NCI-H774 (cell line): ENCODE measurements around the gene SDK2.

Experiments used
- DNase-seq: peaks from one replicate; lab custom pipeline; 2025; lab: John Stamatoyannopoulos, UW

Gene SDK2

GRCh38 chr17:73634629-73635028, 9.6 kb downstream of the SDK2 start:
- DNase-seq, result peak; percentile 56

DNA sequence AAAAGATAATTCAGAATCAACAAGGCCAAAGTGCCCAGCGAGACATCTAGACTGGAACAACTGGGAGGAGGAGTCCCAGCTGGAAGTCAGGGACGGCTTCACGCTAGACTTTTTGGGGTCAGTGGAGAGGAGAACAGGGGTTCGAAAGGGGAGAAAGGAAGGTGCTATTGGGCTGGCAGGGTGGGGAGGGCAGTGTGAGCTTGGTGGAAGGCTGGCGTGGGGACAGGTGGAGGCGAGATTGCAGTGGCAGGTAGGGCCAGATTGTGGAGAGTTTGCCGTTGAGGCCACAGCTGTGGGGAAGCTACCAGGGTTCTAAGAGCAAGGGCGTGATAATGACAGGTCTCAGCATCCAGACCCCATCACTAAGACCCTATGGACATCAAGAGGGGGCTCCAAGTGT, 10.5 kb downstream of the SDK2 start:
- DNase-seq, result no peak

DNA sequence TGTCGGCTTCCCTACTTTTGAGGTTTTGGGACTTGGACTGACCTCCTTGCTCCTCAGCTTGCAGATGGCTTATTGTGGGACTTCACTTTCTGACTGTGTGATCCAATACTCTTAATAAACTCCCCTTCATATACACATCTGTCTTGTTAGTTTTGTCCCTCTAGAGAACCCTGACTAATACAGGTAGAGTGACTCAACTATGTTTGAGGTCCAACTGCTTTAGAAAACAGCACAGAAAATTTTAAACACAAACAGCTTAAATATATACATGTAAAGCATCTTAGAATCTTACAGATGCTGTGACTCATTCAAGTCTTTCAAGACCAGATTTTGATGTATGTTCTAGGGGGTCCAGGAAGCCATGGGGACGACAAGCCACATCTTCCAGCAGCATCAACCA, 11.7 kb downstream of the SDK2 start:
- no peak for DNase-seq

DNA sequence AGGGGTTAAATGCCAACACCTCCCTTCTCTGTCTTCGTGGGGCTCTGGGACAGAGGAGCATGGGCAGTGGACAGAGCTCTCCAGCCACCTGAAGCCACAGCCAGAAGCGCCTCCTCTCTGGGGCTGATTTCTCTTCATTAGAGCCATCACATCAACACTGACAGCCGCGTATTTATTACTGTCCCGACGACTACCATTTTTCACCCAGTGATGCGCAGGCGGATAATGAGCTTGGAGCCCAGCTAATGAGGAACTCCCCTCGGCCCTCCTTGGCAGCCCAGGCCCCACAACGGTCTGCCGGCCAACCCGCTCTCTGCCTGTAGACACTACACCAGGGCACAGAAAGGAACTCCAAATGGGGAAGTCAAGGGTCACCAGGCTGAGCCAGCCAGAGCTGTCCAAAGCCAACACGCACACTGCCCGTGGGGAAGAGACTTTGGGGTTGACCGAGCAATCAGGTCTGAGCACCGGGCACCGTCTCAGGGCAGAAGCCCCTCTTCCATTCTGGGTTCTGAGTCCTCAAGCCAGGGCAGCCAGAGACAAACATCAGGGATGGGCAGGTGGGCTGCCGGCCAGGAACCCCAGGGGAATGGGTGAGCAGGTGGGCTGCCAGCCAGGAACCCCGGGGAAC, 13.2 kb downstream of the SDK2 start:
- DNase-seq, result no peak

GRCh38 chr17:73630531-73630930, 13.7 kb downstream of the SDK2 start:
- no peak for DNase-seq

- no peak for DNase-seq
Measured at GRCh38 chr17:73628642-73629552, 15.3 kb downstream of the SDK2 start.

DNA sequence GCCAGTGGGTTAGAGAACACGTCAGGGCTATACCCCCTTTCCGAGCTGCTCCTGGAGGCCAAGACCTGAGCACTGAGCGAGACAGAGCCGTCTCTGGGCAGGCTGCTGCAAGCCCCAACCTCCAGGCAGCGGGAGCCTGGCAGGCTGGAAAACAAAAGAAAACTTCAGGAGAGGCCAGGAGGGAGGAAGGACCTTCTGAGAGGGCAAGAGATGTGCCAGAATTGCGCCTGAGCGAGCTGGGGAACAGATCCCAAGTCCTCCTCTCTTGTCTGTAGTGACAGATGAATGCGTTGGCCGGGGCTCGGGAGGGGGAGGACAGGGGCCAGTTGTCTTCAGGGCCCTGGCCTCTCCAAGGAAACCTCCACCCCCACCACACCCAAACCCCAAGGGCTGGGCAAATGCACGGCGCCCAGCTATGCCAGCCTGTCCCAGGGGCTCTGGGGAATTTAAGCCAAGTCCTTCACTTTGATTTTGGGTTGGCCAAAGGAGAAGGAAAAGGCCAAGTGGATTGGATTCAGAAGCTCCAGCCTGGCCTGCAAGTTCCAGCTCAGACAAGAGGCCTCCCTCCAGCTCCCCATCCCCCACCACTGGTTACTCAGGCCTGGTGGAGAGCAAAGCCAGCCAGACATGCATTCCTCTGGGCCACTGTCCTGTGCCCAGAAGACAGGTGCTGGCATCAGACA, 18.1 kb downstream of the SDK2 start:
- DNase-seq, result no peak

- DNase-seq, result no peak
Measured at GRCh38 chr17:73625006-73625405, 19.2 kb downstream of the SDK2 start.

- no peak for DNase-seq
Measured at GRCh38 chr17:73624496-73624988, 19.7 kb downstream of the SDK2 start.

DNA sequence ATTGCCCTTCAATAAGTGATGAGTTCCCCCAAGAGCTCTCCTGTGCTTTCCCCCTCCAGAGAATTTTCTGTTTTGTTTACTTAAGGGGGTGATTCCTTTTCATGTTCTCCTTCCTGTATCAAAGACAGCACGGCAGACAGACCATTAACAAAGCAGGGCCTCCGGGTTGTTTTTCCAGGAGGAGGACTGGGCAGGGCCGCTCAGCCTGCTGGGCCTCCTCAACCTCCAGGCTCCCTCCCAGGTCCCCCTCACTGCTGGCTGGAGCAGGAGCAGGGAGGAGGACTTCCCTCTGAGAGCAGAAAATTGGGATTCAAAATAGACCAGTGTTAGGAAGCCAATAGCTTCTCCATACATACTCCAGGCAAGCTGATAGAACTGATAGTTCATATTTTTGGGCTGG, 20.4 kb downstream of the SDK2 start:
- DNase-seq, result no peak

GRCh38 chr17:73623247-73623646, 21.0 kb downstream of the SDK2 start:
- no peak for DNase-seq

- DNase-seq, result no peak
Measured at GRCh38 chr17:73622381-73622780, 21.9 kb downstream of the SDK2 start.

DNA sequence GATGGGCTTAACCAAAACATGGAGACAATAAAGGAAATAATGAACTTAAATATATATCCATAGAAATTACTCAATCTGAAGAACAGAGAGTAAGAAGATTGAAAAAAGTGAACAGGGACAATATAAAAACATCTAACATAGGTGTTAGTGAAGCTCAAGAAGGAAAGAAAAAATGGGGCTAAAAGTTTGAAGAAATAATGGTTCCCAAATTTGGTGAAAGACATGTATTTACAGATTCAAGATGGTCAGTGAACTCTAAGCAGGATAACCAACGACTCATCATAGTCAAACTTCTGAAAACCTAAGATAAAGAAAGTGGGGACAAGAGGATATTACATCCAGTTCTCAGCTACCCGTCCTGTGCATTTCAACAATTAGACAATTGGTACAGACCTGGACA, 22.6 kb downstream of the SDK2 start:
- DNase-seq, result no peak

DNA sequence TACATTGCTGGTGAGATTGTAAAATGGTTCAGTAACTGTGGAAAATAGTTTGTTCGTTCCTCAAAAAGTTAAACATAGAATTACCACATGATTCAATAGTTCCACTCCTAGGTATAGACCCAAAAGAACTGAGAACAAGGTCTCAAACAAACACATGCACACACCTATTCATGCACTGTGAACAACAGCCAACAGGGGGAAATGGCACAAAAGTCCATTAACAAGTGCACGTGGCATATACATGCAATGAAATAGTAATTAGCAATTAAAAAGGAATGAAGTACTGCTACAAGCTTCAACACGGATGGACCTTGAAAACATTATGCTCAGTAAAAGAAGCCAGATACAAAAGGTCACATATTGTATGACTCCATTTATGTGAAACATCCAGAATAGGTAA, 23.8 kb downstream of the SDK2 start:
- no peak for DNase-seq

- no peak for DNase-seq
Measured at GRCh38 chr17:73617501-73617900, 26.7 kb downstream of the SDK2 start.

GRCh38 chr17:73616873-73617404, 27.3 kb downstream of the SDK2 start:
- DNase-seq, result no peak

DNA sequence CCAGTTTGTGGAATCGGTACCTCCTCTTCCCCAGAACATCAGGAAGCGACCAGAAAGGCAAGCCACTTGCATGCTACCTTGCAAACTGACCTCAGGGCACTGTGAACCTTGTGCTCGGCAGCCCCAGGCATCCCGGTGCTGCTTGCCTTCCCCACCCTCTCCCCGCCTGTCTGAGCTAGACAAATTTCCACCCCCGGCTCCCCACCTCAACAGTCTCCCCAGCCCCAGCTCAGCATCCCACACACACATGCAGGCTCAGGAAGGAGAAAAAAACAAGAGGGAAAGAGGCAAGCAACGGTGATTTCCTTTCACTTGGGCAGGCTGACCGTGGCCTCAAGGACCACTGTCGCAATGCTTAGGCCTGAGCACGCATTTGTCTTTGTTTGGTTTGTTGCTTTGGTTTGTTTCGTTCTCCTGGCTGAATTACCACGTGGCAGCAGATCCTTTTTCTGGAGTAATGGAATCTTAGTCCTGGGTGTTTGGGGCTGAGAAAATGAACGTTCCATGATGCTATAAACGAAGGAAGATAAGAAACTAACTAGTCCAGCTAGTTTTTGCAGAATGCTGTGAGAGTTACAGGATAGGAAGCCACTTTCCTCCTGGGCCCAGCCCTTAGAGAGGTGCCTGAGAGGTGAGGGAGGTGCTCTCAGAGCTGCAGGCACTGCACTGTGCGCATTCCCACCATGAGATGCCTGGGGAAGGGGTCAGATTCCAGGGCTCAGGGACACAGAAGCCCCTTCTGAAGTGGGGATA, 27.9 kb downstream of the SDK2 start:
- DNase-seq, result no peak

DNA sequence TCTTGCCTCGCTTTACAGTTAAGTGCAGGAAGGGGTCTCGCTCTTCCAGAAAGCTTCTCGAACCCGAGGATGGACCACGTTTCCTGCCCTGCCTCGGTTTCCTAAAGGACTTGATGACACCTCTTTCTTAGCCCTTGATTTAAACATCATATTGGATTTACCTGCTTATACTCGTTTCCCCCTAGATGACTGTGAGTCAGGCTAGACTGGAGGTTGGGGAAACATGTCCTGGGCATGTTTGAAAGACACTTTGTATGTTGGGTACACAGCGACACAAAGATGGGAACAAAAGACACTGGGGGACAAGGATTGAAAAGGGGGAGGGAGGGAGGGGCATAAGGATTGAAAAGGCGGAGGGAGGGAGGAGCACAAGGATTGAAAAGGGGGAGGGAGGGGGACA, 30.0 kb downstream of the SDK2 start:
- no peak for DNase-seq

GRCh38 chr17:73613271-73614233, 30.7 kb downstream of the SDK2 start:
- DNase-seq, result no peak

DNA sequence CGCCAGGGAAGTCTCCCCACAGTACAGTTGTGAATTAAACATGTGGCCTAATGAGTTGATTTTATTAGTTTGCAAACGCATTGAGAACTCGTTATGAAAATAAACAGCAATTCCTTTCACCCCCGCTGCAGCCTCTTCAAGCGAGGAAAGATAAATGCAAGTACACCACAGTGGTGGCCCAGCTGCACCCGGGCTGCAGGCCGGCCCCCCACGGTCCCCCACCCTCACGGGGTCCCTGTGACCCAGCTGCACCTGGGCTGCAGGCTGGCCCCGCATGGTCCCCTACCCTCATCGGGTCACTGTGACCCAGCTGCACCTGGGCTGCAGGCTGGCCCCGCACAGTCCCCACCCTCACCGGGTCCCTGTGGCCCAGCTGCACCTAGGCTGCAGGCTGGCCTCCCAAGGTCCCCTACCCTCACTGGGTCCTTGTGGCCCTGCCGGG, 32.2 kb downstream of the SDK2 start:
- DNase-seq, result peak; percentile 16

DNA sequence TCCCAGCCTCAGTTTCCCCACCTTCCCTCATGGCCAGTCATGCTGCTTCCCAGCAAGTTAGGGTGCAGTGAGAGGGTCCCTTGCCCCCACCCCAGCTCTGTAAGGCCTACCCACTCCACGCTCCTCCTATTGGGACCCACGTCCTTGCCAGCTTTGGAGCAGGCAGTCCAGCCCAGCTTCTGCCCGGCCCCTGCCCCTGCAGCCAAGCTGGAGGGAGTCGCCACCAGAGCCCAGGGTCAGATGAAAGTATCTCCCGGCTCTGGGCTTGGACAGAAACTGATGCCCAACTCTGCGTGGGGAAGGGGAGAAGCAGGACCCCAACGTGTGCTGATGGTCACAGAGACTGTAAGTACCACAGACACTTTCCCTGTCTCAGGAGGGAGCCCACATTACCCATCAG, 32.6 kb downstream of the SDK2 start:
- DNase-seq, result no peak
